Calu3 (cell line): ENCODE results near the gene HAND1. TPM values are rescaled to one million over a fixed set of nuclear protein-coding genes. Genes with fewer than 3 reads are reported as not detected.
A peak's percentile ranks its signal among the peaks of the same experiment; 100 is the strongest.

Source experiments
- BruUV-seq: library from RNA; stranded (reverse); fragments of 400-500 nt; replicated peaks from 2 replicates; lab custom pipeline; 2021; lab: Mats Ljungman, UMichigan
- CTCF ChIA-PET: fragments of 300-600 bp; sonication (Branson Sonifier 250); formaldehyde crosslinking; loops from one replicate; lab custom pipeline; 2022; ENCODE audit warnings: antibody characterized with exemption; lab: Charles Lee
- DNase-seq: peaks from one replicate; pipeline ENCODE4 v3.0.0; 2022
- H3K27ac Mint-ChIP-seq: one replicate; pipeline ENCODE4 v1.8.0; 2022; ENCODE audit warnings: mixed read lengths; ENCODE audit not compliant: unreplicated experiment
- H3K27me3 Mint-ChIP-seq: one replicate; pipeline ENCODE4 v1.8.0; 2022; ENCODE audit warnings: mixed read lengths; ENCODE audit not compliant: unreplicated experiment
- H3K36me3 Mint-ChIP-seq: one replicate; pipeline ENCODE4 v1.8.0; 2022; ENCODE audit warnings: mild to moderate bottlenecking, moderate library complexity, mixed read lengths; ENCODE audit not compliant: insufficient read depth, unreplicated experiment
- H3K4me1 Mint-ChIP-seq: one replicate; pipeline ENCODE4 v1.8.0; 2022; ENCODE audit warnings: mild to moderate bottlenecking, low read depth, mixed read lengths; ENCODE audit not compliant: unreplicated experiment
- H3K4me3 Mint-ChIP-seq: one replicate; pipeline ENCODE4 v1.8.0; 2022; ENCODE audit warnings: mild to moderate bottlenecking, low read depth, moderate library complexity, mixed read lengths; ENCODE audit not compliant: unreplicated experiment
- H3K9me3 Mint-ChIP-seq: one replicate; pipeline ENCODE4 v1.8.0; 2022; ENCODE audit warnings: low read depth, mixed read lengths; ENCODE audit not compliant: unreplicated experiment
- CTCF ChIP-seq: fragments of 200-600 bp; IDR thresholded peaks from one replicate; pipeline ENCODE4 v1.8.0; 2022; ENCODE audit warnings: antibody characterized with exemption; ENCODE audit not compliant: unreplicated experiment
- intact Hi-C: fragments of 100-400 bp; cut with micrococcal nuclease; formaldehyde crosslinking; loops from one replicate; pipeline ENCODE4 v1.10.0; 2022; ENCODE audit not compliant: unreplicated experiment
- total RNA-seq: library from RNA; stranded (reverse); gene quantifications from 2 replicates; pipeline ENCODE4 v1.2.3, GENCODE V29; 2022

Gene HAND1
- total RNA-seq, 1 experiment from 2014 or later: not detected

- peak; percentile 86 for TF ChIP-seq CTCF
- Mint-ChIP-seq H3K9me3 (no peaks in the 10 kb centered on the region), H3K4me1 (peaks cover 13% of the 10 kb centered on the region), H3K27ac (no peak overlapping the region), H3K27me3 (peaks cover 52% of the 10 kb centered on the region), H3K4me3 (no peak overlapping the region), H3K36me3 (no peaks in the 10 kb centered on the region)
- BruUV-seq: no TSS peak
- intact Hi-C loops: loop anchor here (2.0 kb wide), 2 partner anchors 56 to 90 kb away; no protein-coding TSS in a partner anchor
- CTCF ChIA-PET: interaction anchor here (0.5 to 2.0 kb wide), 12 partner anchors 10 to 545 kb away, joined by 3 to 6 read pairs (median 4); no protein-coding TSS in a partner anchor
- peak; percentile 70 for DNase-seq
Observed at GRCh38 chr5:154520861-154521453, 42.9 kb upstream of the HAND1 start.

GRCh38 chr5:154519359-154519758 lies 41.3 kb upstream of the HAND1 start:
- no TSS peak for BruUV-seq
- H3K27ac Mint-ChIP-seq: no peak overlapping the region
- intact Hi-C loops: no loop called here
- peaks cover 13% of the 10 kb centered on the region for H3K4me1 Mint-ChIP-seq
- H3K36me3 Mint-ChIP-seq: no peaks in the 10 kb centered on the region
- no peak for TF ChIP-seq CTCF
- no peak overlapping the region for H3K4me3 Mint-ChIP-seq
- no peaks in the 10 kb centered on the region for H3K9me3 Mint-ChIP-seq
- peaks cover 61% of the 10 kb centered on the region for H3K27me3 Mint-ChIP-seq
- CTCF ChIA-PET: no interaction called here
- DNase-seq: peak; percentile 47

GRCh38 chr5:154518438-154518867 lies 40.4 kb upstream of the HAND1 start:
- Mint-ChIP-seq H3K4me3 (no peak overlapping the region), H3K4me1 (peaks cover 13% of the 10 kb centered on the region), H3K9me3 (no peaks in the 10 kb centered on the region), H3K27ac (no peak overlapping the region), H3K27me3 (peaks cover 61% of the 10 kb centered on the region), H3K36me3 (no peaks in the 10 kb centered on the region)
- no peak for DNase-seq
- CTCF ChIA-PET: no interaction called here
- no peak for TF ChIP-seq CTCF
- BruUV-seq: no TSS peak
- intact Hi-C loops: no loop called here

- intact Hi-C loops: no loop called here
- Mint-ChIP-seq H3K27ac (no peak overlapping the region), H3K4me1 (peaks cover 13% of the 10 kb centered on the region), H3K27me3 (peaks cover 60% of the 10 kb centered on the region), H3K9me3 (no peaks in the 10 kb centered on the region), H3K4me3 (no peak overlapping the region), H3K36me3 (no peaks in the 10 kb centered on the region)
- DNase-seq: no peak
- no peak for TF ChIP-seq CTCF
- BruUV-seq: no TSS peak
- CTCF ChIA-PET: no interaction called here
Observed at GRCh38 chr5:154517810-154518437, 39.9 kb upstream of the HAND1 start.
